HEK293 (cell line): ENCODE measurements around the gene HOXA10.

Experiments
- CTCF ChIA-PET: fragments of 350-600 bp; formaldehyde crosslinking; extraction: SDS; loops from one replicate; lab custom pipeline; 2021; ENCODE audit warnings: antibody characterized with exemption; lab: Yijun Ruan, JAX
- POLR2A ChIA-PET: fragments of 300-600 bp; formaldehyde crosslinking; extraction: SDS; loops from one replicate; lab custom pipeline; 2020; ENCODE audit warnings: antibody characterized with exemption, inconsistent platforms; lab: Yijun Ruan, JAX
- H3K27ac ChIP-seq: fragments of 200-500 bp; sonication (Bioruptor generic); 2 replicates; pipeline ENCODE4 v1.5.1; 2014; ENCODE audit warnings: low read depth, low read length, control low read depth, inconsistent platforms; ENCODE audit errors: extremely low read depth
- H3K36me3 ChIP-seq, 2 experiments: fragments of 200-500 bp in 1 of 2; sonication (Bioruptor generic) in 1 of 2; 1 replicate in 1 of 2; 2 replicates in 1 of 2; pipeline ENCODE4 v1.5.1; 2014 to 2017; ENCODE audit warnings: inconsistent platforms in 2 of 2, low read length in 2 of 2; ENCODE audit not compliant: control insufficient read depth in 2 of 2, insufficient read depth in 1 of 2
- H3K4me1 ChIP-seq: fragments of 200-500 bp; sonication (Bioruptor generic); 2 replicates; pipeline ENCODE4 v1.5.1; 2014; ENCODE audit warnings: mild to moderate bottlenecking, low read length, inconsistent platforms; ENCODE audit not compliant: control insufficient read depth, insufficient read depth
- H3K4me3 ChIP-seq: 2 replicates; pipeline ENCODE4 v1.5.1; 2011; ENCODE audit warnings: low read depth, mild to moderate bottlenecking, control low read depth, low read length, moderate library complexity
- H3K9me3 ChIP-seq: fragments of 200-500 bp; sonication (Bioruptor generic); 2 replicates; pipeline ENCODE4 v1.5.1; 2014; ENCODE audit warnings: low read depth, low read length, inconsistent platforms; ENCODE audit not compliant: control insufficient read depth, insufficient read depth
- GLI2 ChIP-seq: fragments of 450-650 bp; formaldehyde crosslinking; IDR thresholded peaks from 2 replicates; pipeline ENCODE4; 2017; ENCODE audit warnings: missing biosample characterization, missing genetic modification characterization, low read depth, borderline replicate concordance
- GLIS2 ChIP-seq: fragments of 450-650 bp; formaldehyde crosslinking; IDR thresholded peaks from 2 replicates; pipeline ENCODE4 v1.5.1; 2016; ENCODE audit warnings: missing biosample characterization, missing genetic modification characterization
- KLF10 ChIP-seq: fragments of 450-650 bp; IDR thresholded peaks from 2 replicates; pipeline ENCODE4 v1.5.1; 2018; ENCODE audit warnings: missing biosample characterization, mild to moderate bottlenecking, missing genetic modification characterization
- KLF16 ChIP-seq: fragments of 450-650 bp; formaldehyde crosslinking; IDR thresholded peaks from 2 replicates; pipeline ENCODE4 v1.5.1; 2017; ENCODE audit warnings: missing biosample characterization, missing genetic modification characterization
- OSR2 ChIP-seq: fragments of 450-650 bp; formaldehyde crosslinking; IDR thresholded peaks from 2 replicates; pipeline ENCODE4 v1.5.1; 2016; ENCODE audit warnings: missing biosample characterization, missing genetic modification characterization
- OVOL3 ChIP-seq: fragments of 450-650 bp; formaldehyde crosslinking; IDR thresholded peaks from 2 replicates; pipeline ENCODE4 v1.5.1; 2016; ENCODE audit warnings: missing biosample characterization, missing genetic modification characterization
- SP3 ChIP-seq: fragments of 450-650 bp; formaldehyde crosslinking; IDR thresholded peaks from 2 replicates; pipeline ENCODE4 v1.5.1; 2016; ENCODE audit warnings: missing biosample characterization, missing genetic modification characterization
- ZBTB21 ChIP-seq: fragments of 450-650 bp; formaldehyde crosslinking; IDR thresholded peaks from 2 replicates; pipeline ENCODE4 v1.5.1; 2017; ENCODE audit warnings: missing biosample characterization, missing genetic modification characterization
- ZIC2 ChIP-seq: fragments of 450-650 bp; formaldehyde crosslinking; IDR thresholded peaks from 2 replicates; pipeline ENCODE4 v1.5.1; 2016; ENCODE audit warnings: missing biosample characterization, missing genetic modification characterization
- ZNF2 ChIP-seq: fragments of 450-650 bp; formaldehyde crosslinking; IDR thresholded peaks from 2 replicates; pipeline ENCODE4 v1.5.1; 2016; ENCODE audit warnings: missing biosample characterization, missing genetic modification characterization
- ZNF521 ChIP-seq: fragments of 450-650 bp; formaldehyde crosslinking; IDR thresholded peaks from 2 replicates; pipeline ENCODE4 v1.5.1; 2017; ENCODE audit warnings: missing biosample characterization, mild to moderate bottlenecking, missing genetic modification characterization
- ZNF629 ChIP-seq: fragments of 450-650 bp; formaldehyde crosslinking; IDR thresholded peaks from 2 replicates; pipeline ENCODE4 v1.5.1; 2017; ENCODE audit warnings: missing biosample characterization, missing genetic modification characterization
- ZNF658 ChIP-seq: fragments of 450-650 bp; formaldehyde crosslinking; IDR thresholded peaks from 2 replicates; pipeline ENCODE4; 2016; ENCODE audit warnings: missing biosample characterization, missing genetic modification characterization
- ZNF843 ChIP-seq: fragments of 450-650 bp; formaldehyde crosslinking; IDR thresholded peaks from 2 replicates; pipeline ENCODE4 v1.5.1; 2016; ENCODE audit warnings: missing biosample characterization, missing genetic modification characterization
- ZSCAN23 ChIP-seq: fragments of 450-650 bp; formaldehyde crosslinking; IDR thresholded peaks from 2 replicates; pipeline ENCODE4 v1.5.1; 2016; ENCODE audit warnings: missing biosample characterization, missing genetic modification characterization
- TF ChIP-seq, protein P1 (sequence below): fragments of 450-650 bp; formaldehyde crosslinking; IDR thresholded peaks from 2 replicates; pipeline ENCODE4 v1.5.1; 2016; ENCODE audit warnings: missing biosample characterization, missing genetic modification characterization
- TF ChIP-seq, protein P2 (sequence below): fragments of 450-650 bp; IDR thresholded peaks from 2 replicates; pipeline ENCODE4 v1.5.1; 2018; ENCODE audit warnings: missing biosample characterization, missing genetic modification characterization
- TF ChIP-seq, protein P3 (sequence below): fragments of 450-650 bp; formaldehyde crosslinking; IDR thresholded peaks from 2 replicates; pipeline ENCODE4 v1.5.1; 2016; ENCODE audit warnings: missing biosample characterization, missing genetic modification characterization, borderline replicate concordance
- TF ChIP-seq, protein P4 (sequence below): fragments of 450-650 bp; formaldehyde crosslinking; IDR thresholded peaks from 2 replicates; pipeline ENCODE4 v1.5.1; 2016; ENCODE audit warnings: missing biosample characterization, missing genetic modification characterization

Gene HOXA10

DNA sequence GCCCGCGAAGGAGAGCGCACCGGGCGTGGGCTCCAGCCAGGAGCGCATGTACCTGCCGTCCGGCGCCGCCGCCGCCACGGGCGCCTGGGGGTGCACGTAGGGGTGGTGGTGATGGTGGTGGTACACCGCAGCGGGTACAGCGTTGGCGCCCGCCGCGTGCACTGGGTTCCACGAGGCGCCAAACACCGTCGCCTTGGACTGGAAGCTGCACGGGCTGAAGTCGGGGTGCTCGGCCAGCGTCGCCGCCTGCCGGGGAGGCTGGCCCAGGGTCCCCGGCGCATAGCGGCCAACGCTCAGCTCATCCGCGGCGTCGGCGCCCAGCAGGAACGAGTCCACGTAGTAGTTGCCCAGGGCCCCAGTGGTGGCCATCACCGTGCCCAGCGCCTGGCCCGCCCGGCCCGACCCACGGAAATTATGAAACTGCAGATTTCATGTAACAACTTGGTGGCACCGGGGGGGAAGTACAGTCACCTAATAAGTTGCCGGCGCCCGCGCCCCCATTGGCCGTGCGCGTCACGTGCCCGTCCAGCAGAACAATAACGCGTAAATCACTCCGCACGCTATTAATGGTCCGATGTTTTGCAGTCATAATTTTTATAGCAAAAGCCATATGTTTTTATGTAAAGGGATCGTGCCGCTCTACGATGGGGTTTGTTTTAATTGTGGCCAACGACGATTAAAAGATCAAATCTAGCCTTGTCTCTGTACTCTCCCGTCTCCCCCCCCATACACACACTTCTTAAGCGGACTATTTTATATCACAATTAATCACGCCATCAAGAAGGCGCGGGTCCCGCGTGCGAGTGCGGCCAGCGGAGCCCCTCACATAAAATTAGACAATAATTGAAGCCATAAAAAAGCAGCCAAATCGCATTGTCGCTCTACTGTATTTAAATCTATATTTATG is 8.8 kb downstream of the HOXA10 start, which contains the start of gene HOXA9 (continued):
- TF ChIP-seq, protein P1, sequence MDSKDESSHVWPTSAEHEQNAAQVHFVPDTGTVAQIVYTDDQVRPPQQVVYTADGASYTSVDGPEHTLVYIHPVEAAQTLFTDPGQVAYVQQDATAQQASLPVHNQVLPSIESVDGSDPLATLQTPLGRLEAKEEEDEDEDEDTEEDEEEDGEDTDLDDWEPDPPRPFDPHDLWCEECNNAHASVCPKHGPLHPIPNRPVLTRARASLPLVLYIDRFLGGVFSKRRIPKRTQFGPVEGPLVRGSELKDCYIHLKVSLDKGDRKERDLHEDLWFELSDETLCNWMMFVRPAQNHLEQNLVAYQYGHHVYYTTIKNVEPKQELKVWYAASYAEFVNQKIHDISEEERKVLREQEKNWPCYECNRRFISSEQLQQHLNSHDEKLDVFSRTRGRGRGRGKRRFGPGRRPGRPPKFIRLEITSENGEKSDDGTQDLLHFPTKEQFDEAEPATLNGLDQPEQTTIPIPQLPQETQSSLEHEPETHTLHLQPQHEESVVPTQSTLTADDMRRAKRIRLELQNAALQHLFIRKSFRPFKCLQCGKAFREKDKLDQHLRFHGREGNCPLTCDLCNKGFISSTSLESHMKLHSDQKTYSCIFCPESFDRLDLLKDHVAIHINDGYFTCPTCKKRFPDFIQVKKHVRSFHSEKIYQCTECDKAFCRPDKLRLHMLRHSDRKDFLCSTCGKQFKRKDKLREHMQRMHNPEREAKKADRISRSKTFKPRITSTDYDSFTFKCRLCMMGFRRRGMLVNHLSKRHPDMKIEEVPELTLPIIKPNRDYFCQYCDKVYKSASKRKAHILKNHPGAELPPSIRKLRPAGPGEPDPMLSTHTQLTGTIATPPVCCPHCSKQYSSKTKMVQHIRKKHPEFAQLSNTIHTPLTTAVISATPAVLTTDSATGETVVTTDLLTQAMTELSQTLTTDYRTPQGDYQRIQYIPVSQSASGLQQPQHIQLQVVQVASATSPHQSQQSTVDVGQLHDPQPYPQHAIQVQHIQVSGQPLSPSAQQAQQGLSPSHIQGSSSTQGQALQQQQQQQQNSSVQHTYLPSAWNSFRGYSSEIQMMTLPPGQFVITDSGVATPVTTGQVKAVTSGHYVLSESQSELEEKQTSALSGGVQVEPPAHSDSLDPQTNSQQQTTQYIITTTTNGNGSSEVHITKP, result peak; percentile 65; the same call in 1 of the 2 replicates
- TF ChIP-seq KLF10 (tag by site-specific recombination) (peak; percentile 89), GLI2 (tag by site-specific recombination) (peak; percentile 98), ZSCAN23 (peak; percentile 80), ZIC2 (peak; percentile 71), GLIS2 (tag by site-specific recombination) (peak; percentile 69), ZBTB21 (tag by site-specific recombination) (peak; percentile 64), KLF16 (tag by site-specific recombination) (no peak), ZNF843 (tag by site-specific recombination) (peak; percentile 100)
- TF ChIP-seq, protein P2, sequence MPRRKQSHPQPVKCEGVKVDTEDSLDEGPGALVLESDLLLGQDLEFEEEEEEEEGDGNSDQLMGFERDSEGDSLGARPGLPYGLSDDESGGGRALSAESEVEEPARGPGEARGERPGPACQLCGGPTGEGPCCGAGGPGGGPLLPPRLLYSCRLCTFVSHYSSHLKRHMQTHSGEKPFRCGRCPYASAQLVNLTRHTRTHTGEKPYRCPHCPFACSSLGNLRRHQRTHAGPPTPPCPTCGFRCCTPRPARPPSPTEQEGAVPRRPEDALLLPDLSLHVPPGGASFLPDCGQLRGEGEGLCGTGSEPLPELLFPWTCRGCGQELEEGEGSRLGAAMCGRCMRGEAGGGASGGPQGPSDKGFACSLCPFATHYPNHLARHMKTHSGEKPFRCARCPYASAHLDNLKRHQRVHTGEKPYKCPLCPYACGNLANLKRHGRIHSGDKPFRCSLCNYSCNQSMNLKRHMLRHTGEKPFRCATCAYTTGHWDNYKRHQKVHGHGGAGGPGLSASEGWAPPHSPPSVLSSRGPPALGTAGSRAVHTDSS (tag by site-specific recombination), result peak; percentile 47; the same call in 1 of the 2 replicates
- TF ChIP-seq, protein P3, sequence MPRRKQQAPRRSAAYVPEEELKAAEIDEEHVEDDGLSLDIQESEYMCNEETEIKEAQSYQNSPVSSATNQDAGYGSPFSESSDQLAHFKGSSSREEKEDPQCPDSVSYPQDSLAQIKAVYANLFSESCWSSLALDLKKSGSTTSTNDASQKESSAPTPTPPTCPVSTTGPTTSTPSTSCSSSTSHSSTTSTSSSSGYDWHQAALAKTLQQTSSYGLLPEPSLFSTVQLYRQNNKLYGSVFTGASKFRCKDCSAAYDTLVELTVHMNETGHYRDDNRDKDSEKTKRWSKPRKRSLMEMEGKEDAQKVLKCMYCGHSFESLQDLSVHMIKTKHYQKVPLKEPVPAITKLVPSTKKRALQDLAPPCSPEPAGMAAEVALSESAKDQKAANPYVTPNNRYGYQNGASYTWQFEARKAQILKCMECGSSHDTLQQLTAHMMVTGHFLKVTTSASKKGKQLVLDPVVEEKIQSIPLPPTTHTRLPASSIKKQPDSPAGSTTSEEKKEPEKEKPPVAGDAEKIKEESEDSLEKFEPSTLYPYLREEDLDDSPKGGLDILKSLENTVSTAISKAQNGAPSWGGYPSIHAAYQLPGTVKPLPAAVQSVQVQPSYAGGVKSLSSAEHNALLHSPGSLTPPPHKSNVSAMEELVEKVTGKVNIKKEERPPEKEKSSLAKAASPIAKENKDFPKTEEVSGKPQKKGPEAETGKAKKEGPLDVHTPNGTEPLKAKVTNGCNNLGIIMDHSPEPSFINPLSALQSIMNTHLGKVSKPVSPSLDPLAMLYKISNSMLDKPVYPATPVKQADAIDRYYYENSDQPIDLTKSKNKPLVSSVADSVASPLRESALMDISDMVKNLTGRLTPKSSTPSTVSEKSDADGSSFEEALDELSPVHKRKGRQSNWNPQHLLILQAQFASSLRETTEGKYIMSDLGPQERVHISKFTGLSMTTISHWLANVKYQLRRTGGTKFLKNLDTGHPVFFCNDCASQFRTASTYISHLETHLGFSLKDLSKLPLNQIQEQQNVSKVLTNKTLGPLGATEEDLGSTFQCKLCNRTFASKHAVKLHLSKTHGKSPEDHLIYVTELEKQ (tag by site-specific recombination), result peak; percentile 95
- TF ChIP-seq, all 188 proteins: peak for 92

DNA sequence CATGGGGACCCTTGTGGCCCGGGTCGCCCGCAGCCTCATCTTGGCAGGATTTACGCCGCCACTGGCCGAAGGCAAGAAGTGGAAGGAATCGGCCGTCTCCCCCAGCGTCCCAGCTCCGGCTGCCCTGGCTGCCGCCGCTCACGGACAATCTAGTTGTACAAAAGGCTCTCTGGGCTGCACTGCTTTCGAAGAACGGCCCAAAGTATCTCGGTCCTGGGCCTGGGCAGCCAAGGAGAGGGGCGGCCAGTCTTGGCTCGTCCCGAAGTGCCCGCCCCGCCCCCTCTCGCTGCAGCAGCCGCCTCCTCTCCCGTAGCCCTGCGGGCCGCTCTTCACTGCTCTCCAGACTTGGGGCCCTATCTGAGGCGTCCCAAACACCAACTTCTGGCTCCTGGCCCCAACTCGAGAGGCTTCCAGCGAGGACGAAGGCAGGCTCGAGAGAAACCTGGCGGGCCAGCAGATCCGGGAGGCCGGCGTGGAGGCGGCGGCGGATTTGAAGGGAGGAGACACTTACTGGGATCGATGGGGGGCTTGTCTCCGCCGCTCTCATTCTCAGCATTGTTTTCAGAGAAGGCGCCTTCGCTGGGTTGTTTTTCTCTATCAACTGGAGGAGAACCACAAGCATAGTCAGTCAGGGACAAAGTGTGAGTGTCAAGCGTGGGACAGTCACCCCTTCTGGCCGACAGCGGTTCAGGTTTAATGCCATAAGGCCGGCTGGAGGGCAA is 9.6 kb downstream of the HOXA10 start:
- Histone ChIP-seq H3K9me3 (no peaks in the 10 kb centered on the region), H3K4me1 (peaks cover 11% of the 10 kb centered on the region), H3K4me3 (peak overlapping the region; percentile 76), H3K36me3 (peaks cover 18 to 41% of the 10 kb centered on the region in 2 experiments), H3K27ac (peak overlapping the region; percentile 100)
- POLR2A ChIA-PET, result interaction anchor here (1.3 to 4.1 kb wide), 5 partner anchors 9 to 17 kb away, joined by 3 to 42 read pairs (median 11); partner anchors contain the start of genes HOXA10, HOXA3 and HOXA6
- CTCF ChIA-PET, result interaction anchor here (0.6 to 1.0 kb wide), 2 partner anchors 14 to 21 kb away, joined by 3 read pairs; no protein-coding TSS in a partner anchor
- no peak for TF ChIP-seq ZNF2 (tag by site-specific recombination)
- TF ChIP-seq, protein P3 (tag by site-specific recombination), result no peak
- no peak for TF ChIP-seq OVOL3 (tag by site-specific recombination)
- peak; percentile 35 for TF ChIP-seq SP3 (tag by site-specific recombination)
- no peak for TF ChIP-seq ZNF629
- no peak for TF ChIP-seq OSR2
- TF ChIP-seq, protein P4, sequence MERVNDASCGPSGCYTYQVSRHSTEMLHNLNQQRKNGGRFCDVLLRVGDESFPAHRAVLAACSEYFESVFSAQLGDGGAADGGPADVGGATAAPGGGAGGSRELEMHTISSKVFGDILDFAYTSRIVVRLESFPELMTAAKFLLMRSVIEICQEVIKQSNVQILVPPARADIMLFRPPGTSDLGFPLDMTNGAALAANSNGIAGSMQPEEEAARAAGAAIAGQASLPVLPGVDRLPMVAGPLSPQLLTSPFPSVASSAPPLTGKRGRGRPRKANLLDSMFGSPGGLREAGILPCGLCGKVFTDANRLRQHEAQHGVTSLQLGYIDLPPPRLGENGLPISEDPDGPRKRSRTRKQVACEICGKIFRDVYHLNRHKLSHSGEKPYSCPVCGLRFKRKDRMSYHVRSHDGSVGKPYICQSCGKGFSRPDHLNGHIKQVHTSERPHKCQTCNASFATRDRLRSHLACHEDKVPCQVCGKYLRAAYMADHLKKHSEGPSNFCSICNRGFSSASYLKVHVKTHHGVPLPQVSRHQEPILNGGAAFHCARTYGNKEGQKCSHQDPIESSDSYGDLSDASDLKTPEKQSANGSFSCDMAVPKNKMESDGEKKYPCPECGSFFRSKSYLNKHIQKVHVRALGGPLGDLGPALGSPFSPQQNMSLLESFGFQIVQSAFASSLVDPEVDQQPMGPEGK, result 0 out of 2 replicates have a peak, but pooled peaks have one; percentile 8
- no peak for TF ChIP-seq ZNF658 (tag by site-specific recombination)
- no peak for TF ChIP-seq ZNF521 (tag by site-specific recombination)
